Retinal pigment epithelial cell (primary cell): ENCODE data around the gene ZNF521.

ENCODE experiments used
- DNase-seq: peaks from one replicate; pipeline ENCODE4 v3.0.0-alpha.2; 2010; ENCODE audit warnings: low read depth
- H3K4me3 ChIP-seq: 2 replicates; pipeline ENCODE4 v1.5.1; 2011; ENCODE audit warnings: mild to moderate bottlenecking, low read length, control low read depth, moderate library complexity
- TF ChIP-seq, protein P1 (sequence below): conservative IDR thresholded peaks from 2 replicates; pipeline ENCODE4 v1.5.1; 2011; ENCODE audit warnings: low read depth, low read length, control low read depth, inconsistent platforms

The ZNF521 gene

DNA sequence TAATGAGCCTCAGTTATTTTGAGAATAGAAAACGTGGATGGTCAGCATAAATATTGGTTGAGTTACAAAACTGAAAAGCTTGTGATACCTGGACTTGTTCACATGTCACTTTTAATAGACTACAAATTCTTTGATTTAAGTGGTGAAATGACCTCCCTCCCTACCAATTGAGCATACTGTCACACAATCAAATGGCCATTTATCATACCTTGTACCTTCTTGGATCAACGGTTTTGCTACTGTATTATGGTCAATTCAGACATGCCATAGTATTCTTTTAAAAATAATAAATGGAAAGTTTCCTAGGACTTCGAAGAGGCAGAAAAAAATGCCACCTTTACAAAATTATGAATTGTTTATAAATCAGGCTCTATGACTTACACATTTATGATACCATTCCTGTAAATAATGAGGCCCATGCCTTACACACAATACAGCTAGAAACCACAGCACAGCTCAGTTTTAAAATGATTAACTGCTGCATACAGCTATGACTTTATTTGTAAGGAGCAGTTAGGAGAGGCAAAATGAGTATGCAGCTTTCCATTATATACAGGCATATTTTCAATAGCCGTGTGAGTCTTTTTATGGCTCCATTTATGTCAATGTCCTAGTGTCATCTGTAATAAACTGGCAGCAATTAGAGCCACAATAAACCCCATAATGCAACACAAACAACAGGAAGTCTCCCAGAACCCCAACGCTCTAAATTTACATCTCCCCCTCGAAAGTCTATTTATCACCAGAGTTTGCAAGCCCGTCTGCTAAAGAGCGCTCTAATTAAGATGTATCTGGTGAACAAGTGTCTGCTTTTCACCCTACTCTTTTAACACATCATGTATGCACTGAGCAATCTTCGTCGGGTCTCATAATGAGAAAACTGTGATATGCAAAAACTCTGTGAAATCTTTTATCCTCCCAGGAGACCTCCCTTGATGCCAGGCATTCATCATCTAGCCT is 176.1 kb downstream of the ZNF521 start:
- TF ChIP-seq, protein P1, sequence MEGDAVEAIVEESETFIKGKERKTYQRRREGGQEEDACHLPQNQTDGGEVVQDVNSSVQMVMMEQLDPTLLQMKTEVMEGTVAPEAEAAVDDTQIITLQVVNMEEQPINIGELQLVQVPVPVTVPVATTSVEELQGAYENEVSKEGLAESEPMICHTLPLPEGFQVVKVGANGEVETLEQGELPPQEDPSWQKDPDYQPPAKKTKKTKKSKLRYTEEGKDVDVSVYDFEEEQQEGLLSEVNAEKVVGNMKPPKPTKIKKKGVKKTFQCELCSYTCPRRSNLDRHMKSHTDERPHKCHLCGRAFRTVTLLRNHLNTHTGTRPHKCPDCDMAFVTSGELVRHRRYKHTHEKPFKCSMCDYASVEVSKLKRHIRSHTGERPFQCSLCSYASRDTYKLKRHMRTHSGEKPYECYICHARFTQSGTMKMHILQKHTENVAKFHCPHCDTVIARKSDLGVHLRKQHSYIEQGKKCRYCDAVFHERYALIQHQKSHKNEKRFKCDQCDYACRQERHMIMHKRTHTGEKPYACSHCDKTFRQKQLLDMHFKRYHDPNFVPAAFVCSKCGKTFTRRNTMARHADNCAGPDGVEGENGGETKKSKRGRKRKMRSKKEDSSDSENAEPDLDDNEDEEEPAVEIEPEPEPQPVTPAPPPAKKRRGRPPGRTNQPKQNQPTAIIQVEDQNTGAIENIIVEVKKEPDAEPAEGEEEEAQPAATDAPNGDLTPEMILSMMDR: no peak
- no peak overlapping the region for H3K4me3 ChIP-seq
- no peak for DNase-seq

- DNase-seq: no peak
- TF ChIP-seq, protein P1: no peak
- no peak overlapping the region for H3K4me3 ChIP-seq
These were observed 177.6 kb downstream of the ZNF521 start for GRCh38 chr18:25174324-25174723.

GRCh38 chr18:25171334-25171733 is 180.6 kb downstream of the ZNF521 start:
- DNase-seq: peak; percentile 54
- TF ChIP-seq, protein P1: no peak
- H3K4me3 ChIP-seq: no peak overlapping the region

- TF ChIP-seq, protein P1: no peak
- no peak for DNase-seq
- no peak overlapping the region for H3K4me3 ChIP-seq
These were observed 181.6 kb downstream of the ZNF521 start for GRCh38 chr18:25170402-25170801.

- H3K4me3 ChIP-seq: no peak overlapping the region
- peak; percentile 44 for DNase-seq
- TF ChIP-seq, protein P1: no peak
These were observed 182.3 kb downstream of the ZNF521 start for GRCh38 chr18:25169701-25170100.

DNA sequence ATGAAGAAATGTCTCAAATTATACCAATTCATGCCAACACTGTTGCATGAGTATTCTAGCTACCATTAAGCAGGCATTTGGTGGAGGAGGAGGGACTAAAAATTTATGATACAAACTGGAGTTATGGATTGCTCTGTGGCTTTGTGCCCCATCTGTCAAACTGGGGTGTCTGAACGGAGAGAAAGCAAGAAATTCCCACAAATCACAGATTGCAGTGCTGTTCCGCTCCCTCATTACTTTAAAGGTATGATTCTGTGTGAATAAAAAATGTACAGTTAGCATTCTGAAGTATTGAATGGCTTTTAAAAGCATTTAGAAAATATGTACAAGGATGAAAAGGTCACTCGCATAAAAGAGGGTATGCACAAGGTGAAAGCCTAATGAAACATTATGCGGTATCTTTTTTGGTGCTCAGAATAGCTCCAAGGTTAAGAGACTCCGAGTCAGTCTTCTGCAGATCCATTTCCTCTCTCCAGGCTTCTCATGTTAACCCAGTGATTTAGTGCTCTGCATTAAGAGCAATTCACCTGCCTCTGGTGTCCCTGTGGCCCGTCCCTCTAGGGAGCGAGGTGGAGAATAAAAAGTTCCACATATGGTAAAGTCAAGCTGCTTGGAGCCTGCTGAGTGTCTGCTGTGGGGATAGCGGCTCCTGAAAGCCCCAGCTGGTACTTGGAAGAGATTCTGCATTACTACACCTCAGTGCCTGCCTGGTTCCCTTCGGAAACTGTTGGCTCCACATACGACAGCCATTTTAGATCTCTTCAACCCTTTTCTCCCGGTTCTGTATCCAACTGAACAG is 184.2 kb downstream of the ZNF521 start:
- DNase-seq: no peak

More for the DNA sequence above, 184.2 kb downstream of the ZNF521 start:
- TF ChIP-seq, protein P1: no peak
- H3K4me3 ChIP-seq: no peak overlapping the region
